ELR (cell line): Measurements from ENCODE around the gene MAP3K6.
"Not testable (repeated sequence)": the region's sequence is repeated elsewhere in the genome, so short reads cannot be mapped to it uniquely, and the experiment has no call there.

ENCODE experiments used
- DNase-seq: peaks from one replicate; pipeline ENCODE4 v3.0.0-alpha.2; 2015; ENCODE audit warnings: low read depth

MAP3K6 gene

GRCh38 chr1:27366411-27367159 lies at the start of gene MAP3K6:
Gene MAP3K6 (minus strand): TSS chr1:27366961. CDS start chr1:27366597, 364 bp downstream.
- peak; percentile 84 for DNase-seq

- no peak for DNase-seq
Observed at GRCh38 chr1:27414091-27414490, 47.3 kb upstream of the MAP3K6 start.

- no peak for DNase-seq
Observed at GRCh38 chr1:27413004-27413403, 46.2 kb upstream of the MAP3K6 start.

GRCh38 chr1:27412502-27412901 lies 45.7 kb upstream of the MAP3K6 start:
- DNase-seq = no peak

- DNase-seq = no peak
Observed at GRCh38 chr1:27410709-27411108, 43.9 kb upstream of the MAP3K6 start.

- DNase-seq = no peak
Observed at GRCh38 chr1:27409669-27410068, 42.9 kb upstream of the MAP3K6 start.

GRCh38 chr1:27408151-27408550 lies 41.4 kb upstream of the MAP3K6 start:
- peak; percentile 91 for DNase-seq

GRCh38 chr1:27406791-27407190 lies 40.0 kb upstream of the MAP3K6 start:
- DNase-seq = not testable (repeated sequence)

GRCh38 chr1:27406362-27406680 lies 39.6 kb upstream of the MAP3K6 start:
- no peak for DNase-seq

GRCh38 chr1:27405598-27406361 lies 39.0 kb upstream of the MAP3K6 start:
- DNase-seq = not testable (repeated sequence)

- DNase-seq = no peak
Observed at GRCh38 chr1:27405074-27405473, 38.3 kb upstream of the MAP3K6 start.

GRCh38 chr1:27403931-27404330 lies 37.2 kb upstream of the MAP3K6 start:
- DNase-seq = no peak

GRCh38 chr1:27403065-27403726 lies 36.4 kb upstream of the MAP3K6 start:
- peak; percentile 57 for DNase-seq

- DNase-seq = peak; percentile 43
Observed at GRCh38 chr1:27402349-27402754, 35.6 kb upstream of the MAP3K6 start.

- no peak for DNase-seq
Observed at GRCh38 chr1:27400963-27401341, 34.2 kb upstream of the MAP3K6 start.

- no peak for DNase-seq
Observed at GRCh38 chr1:27400082-27400962, 33.6 kb upstream of the MAP3K6 start.

GRCh38 chr1:27399251-27400025 lies 32.7 kb upstream of the MAP3K6 start:
- DNase-seq = no peak

- no peak for DNase-seq
Observed at GRCh38 chr1:27398405-27399149, 31.8 kb upstream of the MAP3K6 start.

- no peak for DNase-seq
Observed at GRCh38 chr1:27397749-27398148, 31.0 kb upstream of the MAP3K6 start.

GRCh38 chr1:27397110-27397509 lies 30.3 kb upstream of the MAP3K6 start:
- no peak for DNase-seq
